IPS DF 6.9 (cell line): ENCODE data around the gene C1S.
"Not testable (repeated sequence)": the region's sequence is repeated elsewhere in the genome, so short reads cannot be mapped to it uniquely, and the experiment has no call there.

Source experiments
- DNase-seq: peaks from one replicate; pipeline ENCODE4 v3.0.0-alpha.2; 2013; ENCODE audit warnings: low read depth, low spot score
- H3K27ac ChIP-seq: one replicate; pipeline ENCODE4 v1.5.1; 2013; ENCODE audit warnings: low read length, control low read depth
- H3K27me3 ChIP-seq: 2 replicates; pipeline ENCODE4 v1.6.1; 2013; ENCODE audit warnings: mild to moderate bottlenecking, low read length; ENCODE audit not compliant: control insufficient read depth, insufficient read depth
- H3K36me3 ChIP-seq: 2 replicates; pipeline ENCODE4 v1.6.1; 2013; ENCODE audit warnings: low read length; ENCODE audit not compliant: control insufficient read depth, insufficient read depth
- H3K4me1 ChIP-seq: 2 replicates; pipeline ENCODE4 v1.6.1; 2013; ENCODE audit warnings: low read length; ENCODE audit not compliant: control insufficient read depth, insufficient read depth
- H3K4me3 ChIP-seq: 2 replicates; pipeline ENCODE4 v1.5.1; 2013; ENCODE audit warnings: mild to moderate bottlenecking, low read length
- H3K9me3 ChIP-seq: 2 replicates; pipeline ENCODE4 v1.6.1; 2013; ENCODE audit warnings: low read length, inconsistent platforms; ENCODE audit not compliant: control insufficient read depth, insufficient read depth
- WGBS: extraction: QIAGEN DNeasy Blood & Tissue Kit; methylation state at CpG from one replicate; pipeline ENCODE4 v1.1.7; 2013; ENCODE audit warnings: mixed read lengths, missing lambda C conversion rate; ENCODE audit not compliant: insufficient read length, insufficient coverage; 5-methylcytosine and 5-hydroxymethylcytosine counted together

The C1S gene

DNA sequence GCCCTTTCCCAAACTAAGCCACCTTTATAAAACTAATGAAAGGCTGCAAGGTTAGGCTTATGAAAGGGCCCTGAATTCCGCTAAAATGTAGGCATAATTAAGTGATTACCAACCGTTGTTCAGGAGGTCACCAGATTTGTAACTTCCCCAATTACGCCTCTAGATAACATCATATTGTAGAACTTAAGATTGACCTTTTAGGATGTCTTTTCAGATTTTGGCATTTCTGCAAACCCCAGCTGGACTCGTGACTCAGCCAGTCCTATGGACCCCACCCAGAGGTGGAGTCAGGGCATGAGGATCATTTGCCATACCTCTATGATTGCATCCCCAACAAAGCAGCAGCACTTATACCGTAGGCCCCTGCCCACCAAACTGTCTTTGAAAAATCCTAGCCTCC is 38.6 kb upstream of the C1S start:
- Histone ChIP-seq H3K9me3 (no peaks in the 10 kb centered on the region), H3K27me3 (no peaks in the 10 kb centered on the region), H3K36me3 (no peaks in the 10 kb centered on the region), H3K27ac (no peak overlapping the region), H3K4me3 (no peak overlapping the region), H3K4me1 (no peaks in the 10 kb centered on the region)
- WGBS: no CpG with 5 or more reads among the region's 5 CpGs
- DNase-seq: no peak

DNA sequence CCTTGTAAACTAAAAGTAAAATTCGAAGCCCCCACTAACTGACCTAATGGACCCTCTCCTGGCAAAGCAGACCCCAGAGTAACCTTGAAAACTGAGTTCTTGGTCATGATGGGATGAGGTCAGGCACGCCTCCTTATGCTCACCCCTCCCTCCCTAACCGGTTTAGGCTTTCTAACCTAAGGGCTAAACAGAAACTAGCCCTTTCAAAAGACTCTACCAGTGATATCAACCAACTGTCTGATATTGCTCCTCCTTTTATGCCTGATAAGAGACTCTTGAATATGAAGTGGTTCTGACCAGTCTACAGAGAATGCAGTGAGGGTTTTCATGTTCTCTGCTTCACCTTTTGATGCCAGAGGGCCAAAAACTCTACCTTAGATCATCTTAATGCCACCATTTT is 37.4 kb upstream of the C1S start:
- DNase-seq: no peak
- no peak overlapping the region for H3K4me3 ChIP-seq

DNA sequence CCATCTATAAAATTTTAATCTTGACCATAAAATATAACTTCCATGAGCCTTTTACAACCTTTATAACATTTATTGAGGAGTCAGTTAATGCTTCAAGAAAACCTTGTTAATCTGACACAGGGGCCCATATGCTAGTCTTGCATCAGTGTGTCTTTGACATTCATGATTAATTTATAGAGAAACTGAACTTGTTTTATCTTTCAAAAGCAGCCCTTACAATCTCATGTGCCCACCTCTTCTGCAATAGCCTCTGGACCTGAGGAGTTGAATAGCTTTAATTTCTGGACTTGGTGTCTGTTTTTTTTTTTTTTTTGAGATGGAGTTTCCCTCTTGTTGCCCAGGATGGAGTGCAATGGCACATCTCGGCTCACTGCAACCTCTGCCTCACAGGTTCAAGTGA is 33.7 kb upstream of the C1S start:
- Histone ChIP-seq H3K27me3 (no peaks in the 10 kb centered on the region), H3K27ac (no peak overlapping the region), H3K4me1 (no peaks in the 10 kb centered on the region), H3K36me3 (no peaks in the 10 kb centered on the region), H3K4me3 (no peak overlapping the region), H3K9me3 (no peaks in the 10 kb centered on the region)
- DNase-seq: no peak
- no CpG with 5 or more reads among the region's 1 CpG for WGBS

More for the DNA sequence above, 37.4 kb upstream of the C1S start:
- Histone ChIP-seq H3K27me3 (no peaks in the 10 kb centered on the region), H3K9me3 (no peaks in the 10 kb centered on the region), H3K27ac (no peak overlapping the region), H3K36me3 (no peaks in the 10 kb centered on the region), H3K4me1 (no peaks in the 10 kb centered on the region)
- WGBS: no CpG with 5 or more reads among the region's 3 CpGs

- Histone ChIP-seq H3K4me3 (no peak overlapping the region), H3K9me3 (no peaks in the 10 kb centered on the region), H3K27me3 (no peaks in the 10 kb centered on the region), H3K36me3 (no peaks in the 10 kb centered on the region), H3K4me1 (no peaks in the 10 kb centered on the region), H3K27ac (no peak overlapping the region)
- WGBS: no CpG with 5 or more reads among the region's 6 CpGs
- DNase-seq: no peak
Observed at GRCh38 chr12:7031306-7031705, 29.2 kb upstream of the C1S start.

GRCh38 chr12:7032990-7033389 is 27.5 kb upstream of the C1S start:
- Histone ChIP-seq H3K27me3 (no peaks in the 10 kb centered on the region), H3K27ac (no peak overlapping the region), H3K36me3 (no peaks in the 10 kb centered on the region), H3K9me3 (no peaks in the 10 kb centered on the region), H3K4me1 (0 out of 2 replicates have a peak, but pooled peaks cover 1% of the 10 kb centered on the region), H3K4me3 (no peak overlapping the region)
- DNase-seq: no peak
- WGBS: no CpG with 5 or more reads among the region's 2 CpGs

- Histone ChIP-seq H3K27ac (no peak overlapping the region), H3K4me3 (no peak overlapping the region), H3K4me1 (0 out of 2 replicates have a peak, but pooled peaks cover 1% of the 10 kb centered on the region), H3K9me3 (no peaks in the 10 kb centered on the region), H3K36me3 (no peaks in the 10 kb centered on the region), H3K27me3 (no peaks in the 10 kb centered on the region)
- DNase-seq: no peak
- WGBS: no CpG with 5 or more reads among the region's 1 CpG
Observed at GRCh38 chr12:7034464-7034863, 26.1 kb upstream of the C1S start.

- no peaks in the 10 kb centered on the region for H3K27me3 ChIP-seq
- H3K9me3 ChIP-seq: no peaks in the 10 kb centered on the region
- no CpG with 5 or more reads among the region's 2 CpGs for WGBS
- no peak overlapping the region for H3K27ac ChIP-seq
- H3K4me1 ChIP-seq: 0 out of 2 replicates have a peak, but pooled peaks cover 1% of the 10 kb centered on the region
- no peak for DNase-seq
- H3K36me3 ChIP-seq: no peaks in the 10 kb centered on the region
- no peak overlapping the region for H3K4me3 ChIP-seq
Observed at GRCh38 chr12:7035463-7035862, 25.1 kb upstream of the C1S start.

DNA sequence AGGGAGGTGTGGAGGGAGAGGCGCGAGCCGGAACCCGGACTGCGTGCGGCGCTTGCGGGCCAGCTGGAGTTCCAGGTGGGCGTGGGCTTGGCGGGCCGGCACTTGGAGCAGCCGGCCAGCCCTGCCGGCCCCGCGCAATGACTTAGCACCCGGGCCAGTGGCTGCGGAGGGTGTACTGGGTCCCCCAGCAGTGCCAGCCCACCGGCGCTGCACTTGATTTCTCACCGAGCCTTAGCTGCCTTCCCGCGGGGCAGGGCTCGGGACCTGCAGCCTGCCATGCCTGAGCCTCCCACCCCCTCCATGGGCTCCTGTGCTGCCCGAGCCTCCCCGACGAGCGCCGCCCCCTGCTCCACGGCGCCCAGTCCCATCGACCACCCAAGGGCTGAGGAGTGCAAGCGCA is 23.1 kb upstream of the C1S start:
- H3K9me3 ChIP-seq, H3K4me1 ChIP-seq, DNase-seq, H3K27me3 ChIP-seq, H3K36me3 ChIP-seq, H3K4me3 ChIP-seq, H3K27ac ChIP-seq: not testable (repeated sequence)
- WGBS: no CpG with 5 or more reads among the region's 32 CpGs

DNA sequence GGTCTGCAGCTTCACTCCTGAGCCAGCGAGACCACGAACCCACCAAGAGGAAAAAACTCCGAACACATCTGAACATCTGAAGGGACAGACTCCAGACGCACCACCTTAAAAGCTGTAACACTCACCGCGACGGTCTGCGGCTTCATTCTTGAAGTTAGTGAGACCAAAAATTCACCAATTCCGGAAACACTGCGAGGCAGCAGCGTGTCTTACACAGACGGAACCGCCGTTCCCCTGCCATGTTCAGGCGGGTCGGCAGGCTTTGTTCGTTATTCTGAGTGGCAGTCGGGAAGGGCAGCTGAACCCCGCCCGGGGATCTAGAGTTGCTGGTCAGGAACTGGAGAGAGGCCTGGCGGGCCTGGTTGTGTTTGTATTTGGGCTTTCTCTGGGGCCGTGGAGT is 21.9 kb upstream of the C1S start:
- no peaks in the 10 kb centered on the region for H3K9me3 ChIP-seq
- no peak overlapping the region for H3K4me3 ChIP-seq
- H3K4me1 ChIP-seq: 0 out of 2 replicates have a peak, but pooled peaks cover 1% of the 10 kb centered on the region
- no peak overlapping the region for H3K27ac ChIP-seq
- H3K36me3 ChIP-seq: no peaks in the 10 kb centered on the region
- WGBS: no CpG with 5 or more reads among the region's 22 CpGs
- H3K27me3 ChIP-seq: no peaks in the 10 kb centered on the region
- DNase-seq: no peak

DNA sequence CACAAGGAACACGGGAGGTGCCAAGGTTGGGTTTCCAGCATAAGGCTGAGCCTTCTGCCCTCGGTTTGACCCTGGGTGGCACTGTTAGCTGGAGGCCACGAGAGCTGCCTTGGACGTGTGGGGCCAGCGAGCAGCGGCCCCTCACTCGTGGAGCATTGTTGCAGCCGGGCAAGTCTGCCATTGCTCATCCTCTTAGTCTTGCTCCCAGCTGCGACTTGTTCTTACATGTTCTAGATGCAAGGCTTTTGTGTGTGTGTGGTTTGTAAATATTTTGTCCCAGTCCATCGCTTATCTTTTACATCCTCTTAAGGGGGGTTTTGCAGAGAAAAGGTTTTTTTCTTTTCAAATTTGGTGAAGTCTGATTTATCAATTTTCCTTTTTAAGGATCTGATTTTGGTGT is 21.1 kb upstream of the C1S start:
- H3K27me3 ChIP-seq: no peaks in the 10 kb centered on the region
- no peak for DNase-seq
- no peaks in the 10 kb centered on the region for H3K36me3 ChIP-seq
- no CpG with 5 or more reads among the region's 10 CpGs for WGBS
- 0 out of 2 replicates have a peak, but pooled peaks cover 1% of the 10 kb centered on the region for H3K4me1 ChIP-seq
- no peak overlapping the region for H3K4me3 ChIP-seq
- no peak overlapping the region for H3K27ac ChIP-seq
- H3K9me3 ChIP-seq: no peaks in the 10 kb centered on the region

DNA sequence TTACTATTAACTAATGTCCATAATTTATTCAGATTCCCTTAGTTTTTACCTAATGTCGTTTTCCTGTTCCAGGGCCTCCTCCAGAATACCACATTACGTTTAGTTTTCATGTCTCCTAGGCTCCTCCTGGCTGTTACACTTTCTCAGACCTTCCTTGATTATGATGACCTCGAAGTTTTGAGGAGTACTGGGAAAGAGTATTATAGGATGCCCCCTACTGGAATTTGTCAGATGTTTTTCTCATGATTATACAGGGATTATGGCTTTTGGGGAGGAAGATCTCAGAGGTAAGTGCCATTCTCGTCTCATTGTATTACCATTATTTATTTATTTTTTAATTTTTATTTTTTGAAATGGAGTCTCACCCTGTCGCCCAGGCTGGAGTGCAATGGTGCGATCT is 17.7 kb upstream of the C1S start:
- H3K27me3 ChIP-seq: no peaks in the 10 kb centered on the region
- WGBS: no CpG with 5 or more reads among the region's 6 CpGs
- no peaks in the 10 kb centered on the region for H3K36me3 ChIP-seq
- no peak overlapping the region for H3K27ac ChIP-seq
- no peak for DNase-seq
- H3K4me1 ChIP-seq: no peaks in the 10 kb centered on the region
- no peaks in the 10 kb centered on the region for H3K9me3 ChIP-seq
- no peak overlapping the region for H3K4me3 ChIP-seq
